Measurements from ENCODE around the gene CREBBP.

DNA sequence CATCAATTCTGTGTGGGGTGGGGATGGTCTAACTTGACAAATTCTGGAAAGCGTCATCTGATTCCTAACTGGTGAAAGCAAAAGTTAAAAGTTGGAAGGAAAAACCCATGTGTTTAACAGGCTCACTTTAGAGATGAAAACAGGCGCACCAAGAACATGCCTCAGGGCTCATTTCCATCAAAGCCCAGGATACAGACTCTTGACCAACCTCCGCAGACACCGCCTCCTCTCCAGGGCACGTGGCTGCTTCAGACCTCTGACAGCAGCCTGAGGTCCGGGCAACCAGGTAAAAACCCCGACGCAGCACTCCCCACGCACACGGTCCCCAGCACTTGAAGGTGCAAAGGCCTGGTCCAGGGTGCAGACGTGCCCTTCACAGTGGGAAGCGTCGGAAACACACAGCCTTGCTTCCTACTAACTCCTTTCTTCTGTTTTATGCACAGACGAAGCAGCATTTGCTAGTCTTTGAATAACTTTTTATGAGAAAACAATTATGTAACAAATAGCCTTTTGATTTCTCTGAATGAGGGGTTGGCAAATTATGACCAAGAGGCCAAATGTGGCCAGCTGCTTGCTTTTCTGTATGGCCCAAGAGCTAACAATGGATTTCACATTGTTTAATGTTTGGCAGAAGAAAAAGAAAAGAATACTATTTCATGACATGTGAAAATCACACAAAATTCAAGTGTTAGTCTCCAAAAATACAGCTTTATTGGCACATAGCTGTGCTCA lies 119.0 kb downstream of the CREBBP start:
- TF ChIP-seq, protein P1, sequence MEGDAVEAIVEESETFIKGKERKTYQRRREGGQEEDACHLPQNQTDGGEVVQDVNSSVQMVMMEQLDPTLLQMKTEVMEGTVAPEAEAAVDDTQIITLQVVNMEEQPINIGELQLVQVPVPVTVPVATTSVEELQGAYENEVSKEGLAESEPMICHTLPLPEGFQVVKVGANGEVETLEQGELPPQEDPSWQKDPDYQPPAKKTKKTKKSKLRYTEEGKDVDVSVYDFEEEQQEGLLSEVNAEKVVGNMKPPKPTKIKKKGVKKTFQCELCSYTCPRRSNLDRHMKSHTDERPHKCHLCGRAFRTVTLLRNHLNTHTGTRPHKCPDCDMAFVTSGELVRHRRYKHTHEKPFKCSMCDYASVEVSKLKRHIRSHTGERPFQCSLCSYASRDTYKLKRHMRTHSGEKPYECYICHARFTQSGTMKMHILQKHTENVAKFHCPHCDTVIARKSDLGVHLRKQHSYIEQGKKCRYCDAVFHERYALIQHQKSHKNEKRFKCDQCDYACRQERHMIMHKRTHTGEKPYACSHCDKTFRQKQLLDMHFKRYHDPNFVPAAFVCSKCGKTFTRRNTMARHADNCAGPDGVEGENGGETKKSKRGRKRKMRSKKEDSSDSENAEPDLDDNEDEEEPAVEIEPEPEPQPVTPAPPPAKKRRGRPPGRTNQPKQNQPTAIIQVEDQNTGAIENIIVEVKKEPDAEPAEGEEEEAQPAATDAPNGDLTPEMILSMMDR (IDR thresholded peaks at IDR 0.05) = no peak
- TF ChIP-seq ZFX (IDR thresholded peaks at IDR 0.05; ENCODE audit: borderline replicate concordance) = no peak
